Stimulated activated CD4-positive, alpha-beta T cell treated with anti-CD3 and anti-CD28 coated beads, TNF-alpha, amount 100 ng/mL, for 4 hours (primary cell): ENCODE data around the gene ADSS1.

Source experiments
- DNase-seq, 3 experiments: peaks; one replicate each; pipeline ENCODE4 v3.0.0-alpha.2; 2020; ENCODE audit warnings: low read depth in 3 of 3

ADSS1 gene

DNA sequence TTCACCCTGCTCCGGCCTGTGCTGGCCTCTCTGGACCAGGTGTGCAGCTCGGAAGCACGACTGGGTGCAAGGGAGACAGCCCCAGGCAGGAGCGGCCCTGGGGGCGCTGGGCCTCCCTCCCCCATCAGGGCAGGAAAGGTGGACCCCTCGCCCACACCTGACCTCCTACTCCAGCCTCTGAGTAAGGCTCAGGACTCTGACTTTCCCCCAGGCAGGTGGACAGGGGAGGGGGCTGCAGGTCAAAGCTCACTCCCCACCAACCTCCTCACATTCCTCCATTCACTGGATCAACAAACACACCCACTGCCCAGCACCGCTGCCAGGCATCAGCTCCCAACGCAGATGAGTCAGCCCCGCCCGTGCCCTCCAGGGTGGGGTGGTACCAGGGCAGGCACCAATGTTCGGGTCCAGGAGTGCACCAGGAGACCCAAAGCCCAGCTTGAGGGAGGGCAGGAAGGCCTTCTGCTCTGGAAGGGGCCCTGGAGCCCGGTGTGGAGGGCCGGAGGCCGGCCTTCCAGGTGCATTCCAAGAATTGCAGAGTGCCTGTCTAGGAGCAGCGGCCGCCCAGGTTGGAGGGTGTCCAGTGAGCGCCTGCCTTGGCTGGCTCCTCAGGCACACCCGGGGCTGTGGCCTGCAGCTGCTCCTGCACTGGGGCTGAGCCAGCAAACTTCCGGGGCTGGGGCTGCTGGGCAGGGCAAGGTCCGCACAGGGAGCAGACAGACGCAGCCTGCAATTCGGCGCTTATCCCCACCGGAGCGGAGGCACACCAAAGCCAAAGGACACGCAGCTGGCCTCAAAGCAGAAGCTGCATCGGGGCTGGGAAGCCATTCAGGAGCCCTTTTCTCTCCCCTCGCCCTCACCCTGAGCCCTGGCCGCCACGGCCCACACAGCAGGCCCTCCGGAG is 36.2 kb upstream of the ADSS1 start:
- no peak for DNase-seq

DNA sequence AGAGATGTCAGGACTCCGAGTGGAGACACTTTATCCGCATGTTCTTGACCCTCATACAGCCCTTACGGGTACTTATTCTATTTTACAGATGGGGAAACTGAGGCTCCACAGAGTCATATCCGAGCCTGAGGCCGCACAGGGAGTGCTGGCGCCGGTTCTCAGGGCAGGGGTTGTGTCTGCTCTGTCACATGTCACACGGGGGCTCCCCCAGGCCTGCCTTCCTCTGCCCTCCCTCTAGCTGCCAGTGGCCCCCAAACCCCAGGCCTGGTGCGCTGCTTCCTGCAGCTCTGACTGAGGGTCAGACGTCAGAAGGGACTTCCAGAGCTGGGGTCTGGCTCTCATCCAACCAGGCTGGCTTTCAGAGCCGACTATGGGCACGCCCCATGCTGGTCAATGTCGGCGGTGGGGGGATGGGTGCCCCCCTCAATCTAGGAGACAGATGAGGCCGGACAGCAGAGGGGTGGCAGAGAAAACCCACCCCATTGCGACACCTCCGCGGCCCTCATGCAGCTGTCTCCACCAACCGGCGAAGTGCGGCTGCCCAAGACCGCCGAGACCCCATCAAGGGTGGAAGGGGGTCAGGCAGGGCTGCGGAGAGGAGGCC is 35.4 kb upstream of the ADSS1 start:
- DNase-seq = no peak

DNA sequence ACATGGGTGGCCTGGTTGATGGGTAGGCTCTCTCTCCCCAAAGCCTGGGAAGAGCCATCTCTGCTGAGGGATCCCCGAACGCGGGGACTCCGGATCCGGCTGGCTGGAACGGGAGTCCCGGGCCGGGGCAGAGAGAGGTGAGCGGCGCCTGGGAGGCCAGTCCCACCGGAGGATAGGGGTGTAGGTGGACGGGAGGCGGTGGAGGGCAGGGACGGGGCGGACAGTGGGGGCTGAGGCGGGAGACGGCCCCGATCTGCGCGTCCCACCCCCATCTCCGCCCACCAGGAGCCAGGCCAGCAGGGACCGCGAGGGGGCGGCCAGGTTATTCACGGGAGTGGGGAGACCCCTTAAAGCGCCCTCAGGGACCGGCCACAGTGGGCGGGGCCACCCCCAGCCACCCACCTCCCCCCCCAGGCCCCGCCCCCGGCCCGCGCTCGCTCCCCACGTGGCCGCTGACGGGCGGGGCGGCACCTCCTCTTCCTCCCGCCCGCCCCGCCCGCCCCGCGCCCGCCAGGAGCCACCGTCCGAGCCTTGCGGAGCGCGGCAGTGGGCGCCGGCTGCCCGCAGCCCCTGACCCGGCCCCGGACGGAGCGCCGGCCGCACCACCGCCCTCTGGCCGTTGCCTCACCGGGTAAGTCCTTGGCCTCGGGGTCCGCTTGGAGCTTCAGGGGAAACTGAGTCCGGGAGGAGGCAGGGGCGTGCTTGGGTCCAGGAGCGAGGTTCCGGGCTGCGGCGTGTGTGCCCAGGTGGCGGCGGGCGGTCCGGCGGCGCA is 34.7 kb upstream of the ADSS1 start, which contains the start of gene INF2:
Gene INF2 (plus strand): TSS at position 510 of the 772 bp plus-strand sequence. CDS start 11,748 bp downstream, outside the sequence.
- DNase-seq = peak; percentile 31 to 35 (median 32)

DNA sequence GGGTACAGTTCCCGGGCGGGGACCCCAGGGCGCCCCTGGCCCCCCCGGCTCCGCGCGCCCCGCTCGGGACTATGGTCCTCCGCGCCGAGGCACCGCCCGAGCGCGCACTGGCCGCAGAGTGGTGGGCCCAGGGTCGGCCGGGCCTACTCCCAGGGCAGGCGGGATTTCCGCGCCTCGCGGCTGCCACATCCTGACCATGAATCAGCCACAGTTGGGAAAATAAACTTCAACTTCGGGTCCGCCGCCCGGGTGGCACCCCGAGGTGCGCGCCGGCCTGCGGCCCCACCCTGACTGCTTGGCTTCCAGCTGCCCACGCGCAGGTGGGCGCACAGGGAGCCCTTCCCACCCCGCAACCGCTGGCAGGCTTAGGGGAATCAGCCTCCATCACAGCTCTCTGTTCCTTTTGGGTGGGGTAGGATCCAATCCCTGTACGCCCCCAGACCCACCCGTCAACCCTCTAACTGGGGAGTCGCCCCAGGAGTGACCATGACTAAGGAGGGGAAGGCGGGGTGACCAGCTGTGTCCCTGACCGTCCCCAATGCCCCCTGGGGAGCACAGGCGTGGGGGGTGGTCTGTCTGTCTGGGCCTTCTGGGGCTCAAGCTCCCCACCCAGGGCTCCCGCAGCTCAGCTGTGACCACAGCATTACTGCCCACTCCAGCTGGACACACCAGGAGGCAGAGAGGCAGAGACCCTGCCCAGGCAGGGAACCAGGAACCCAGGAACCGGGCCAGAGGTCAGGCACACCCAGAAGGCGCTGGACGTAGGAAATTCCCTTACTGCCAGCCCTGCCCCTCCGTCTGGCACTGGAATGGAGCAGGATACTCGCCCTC is 33.9 kb upstream of the ADSS1 start:
- DNase-seq = no peak

DNA sequence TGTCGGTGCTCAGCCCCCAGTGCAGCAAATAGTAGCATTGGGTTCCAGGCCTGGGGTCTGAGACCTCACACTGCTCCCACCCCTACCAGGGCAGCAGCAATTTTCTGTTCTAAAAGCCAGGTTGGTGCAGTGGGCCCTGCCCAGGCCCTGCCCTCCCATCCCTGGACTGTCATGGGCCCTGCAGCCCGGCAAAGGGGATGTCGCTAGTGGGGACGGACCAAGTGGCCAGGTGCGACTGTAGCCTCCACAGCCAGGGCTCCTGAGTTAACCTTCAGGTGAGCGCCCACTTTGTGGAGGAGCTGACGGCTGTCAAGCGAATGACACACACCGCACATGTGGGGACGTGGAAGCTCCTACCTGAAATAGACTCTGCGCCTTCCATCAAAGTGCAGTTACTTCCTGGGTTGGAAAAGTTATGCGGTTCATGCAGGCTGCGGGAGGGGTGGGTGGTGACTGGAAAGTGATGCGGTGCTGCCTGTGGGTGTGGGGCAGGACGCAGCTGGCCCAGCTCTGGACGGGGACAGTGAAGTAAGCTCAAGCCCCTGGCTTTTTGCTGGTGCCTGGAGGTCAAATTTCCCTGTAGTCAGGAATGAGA is 33.1 kb upstream of the ADSS1 start:
- no peak for DNase-seq

DNA sequence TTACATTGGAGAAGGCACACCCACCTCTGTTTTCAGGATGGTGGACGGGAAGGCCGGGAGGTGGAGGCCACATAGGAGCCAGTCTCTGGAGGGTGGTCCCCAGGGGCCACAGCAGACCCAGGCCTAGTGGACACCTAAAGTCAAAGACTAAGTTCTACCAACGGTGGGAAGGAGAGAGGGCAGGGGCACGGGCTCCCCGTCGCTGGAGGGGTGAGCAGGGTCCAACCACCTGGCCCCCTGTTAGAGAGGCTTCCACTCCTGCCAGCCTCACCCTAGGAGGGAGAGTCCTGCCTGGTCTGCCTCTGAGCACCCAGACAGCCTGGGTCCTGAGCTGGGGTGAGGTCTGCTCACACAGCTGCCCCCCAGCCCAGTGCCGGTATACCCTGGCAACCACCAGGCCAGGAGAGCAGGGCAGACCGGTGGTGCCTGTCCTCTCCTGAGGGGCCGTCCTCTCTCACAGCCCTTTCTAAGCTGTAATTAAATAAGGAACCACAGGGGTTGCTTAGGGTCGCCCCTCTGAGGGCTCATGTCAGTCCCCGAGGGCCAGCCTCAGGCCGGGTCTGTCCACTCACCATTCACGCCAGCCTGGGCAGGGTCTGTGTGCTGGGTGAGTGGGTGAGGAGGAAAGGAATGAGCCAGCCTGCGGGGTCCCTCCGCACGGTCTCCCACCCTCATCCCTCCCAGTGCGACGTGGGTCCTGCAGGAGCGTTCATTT is 32.3 kb upstream of the ADSS1 start:
- no peak for DNase-seq

DNA sequence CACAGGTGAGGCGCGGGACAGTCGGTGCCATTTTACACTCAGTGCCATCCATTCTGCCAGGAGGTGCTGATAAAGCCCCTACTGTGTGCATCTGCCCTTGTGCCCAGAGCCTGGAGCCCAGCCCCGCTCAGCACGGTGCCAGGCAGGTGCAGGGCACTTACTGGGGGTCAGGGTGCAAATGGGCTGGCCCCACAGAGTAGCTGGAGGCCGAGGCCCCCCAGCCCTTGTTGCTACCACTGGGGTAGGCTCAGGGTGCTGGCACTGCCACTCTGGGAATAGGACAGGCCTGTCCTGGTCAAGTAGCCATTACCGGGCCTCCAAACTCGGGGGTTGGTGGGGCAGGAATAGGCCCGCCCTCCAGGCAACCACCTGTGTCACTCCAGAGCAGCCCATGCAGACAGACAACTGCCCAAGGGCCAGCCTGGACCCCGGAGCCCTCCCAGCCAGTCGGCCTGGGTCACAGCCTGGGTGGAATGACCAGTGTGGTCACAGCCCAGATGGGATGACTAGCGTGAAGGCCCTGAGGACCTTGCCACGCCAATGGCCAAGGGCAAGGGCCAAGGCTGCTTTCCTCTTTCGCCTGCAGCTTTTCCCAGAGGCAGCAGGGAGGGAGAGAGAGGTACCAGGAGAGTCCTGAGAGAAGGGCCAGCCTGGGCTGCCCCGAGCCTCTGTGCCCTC is 31.6 kb upstream of the ADSS1 start:
- no peak for DNase-seq

DNA sequence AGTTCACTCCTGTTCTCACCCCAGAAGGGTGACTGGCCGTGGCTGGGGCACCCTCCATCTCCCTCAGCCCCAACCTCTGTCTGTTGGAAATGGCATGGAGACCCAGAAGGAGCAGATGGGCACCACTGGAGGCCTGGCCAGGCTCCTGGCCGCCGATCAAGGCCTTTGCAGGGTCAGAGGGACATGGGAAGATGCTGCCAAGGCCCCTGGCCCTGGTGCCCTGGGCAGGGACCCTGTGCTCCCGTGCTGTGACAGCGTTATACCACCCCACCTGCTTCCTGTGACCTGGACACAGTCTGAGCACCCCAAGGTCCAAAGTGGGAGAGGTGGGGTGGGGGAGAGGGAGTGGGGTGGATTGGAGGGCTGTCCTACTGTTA is 31.1 kb upstream of the ADSS1 start:
- no peak for DNase-seq

DNA sequence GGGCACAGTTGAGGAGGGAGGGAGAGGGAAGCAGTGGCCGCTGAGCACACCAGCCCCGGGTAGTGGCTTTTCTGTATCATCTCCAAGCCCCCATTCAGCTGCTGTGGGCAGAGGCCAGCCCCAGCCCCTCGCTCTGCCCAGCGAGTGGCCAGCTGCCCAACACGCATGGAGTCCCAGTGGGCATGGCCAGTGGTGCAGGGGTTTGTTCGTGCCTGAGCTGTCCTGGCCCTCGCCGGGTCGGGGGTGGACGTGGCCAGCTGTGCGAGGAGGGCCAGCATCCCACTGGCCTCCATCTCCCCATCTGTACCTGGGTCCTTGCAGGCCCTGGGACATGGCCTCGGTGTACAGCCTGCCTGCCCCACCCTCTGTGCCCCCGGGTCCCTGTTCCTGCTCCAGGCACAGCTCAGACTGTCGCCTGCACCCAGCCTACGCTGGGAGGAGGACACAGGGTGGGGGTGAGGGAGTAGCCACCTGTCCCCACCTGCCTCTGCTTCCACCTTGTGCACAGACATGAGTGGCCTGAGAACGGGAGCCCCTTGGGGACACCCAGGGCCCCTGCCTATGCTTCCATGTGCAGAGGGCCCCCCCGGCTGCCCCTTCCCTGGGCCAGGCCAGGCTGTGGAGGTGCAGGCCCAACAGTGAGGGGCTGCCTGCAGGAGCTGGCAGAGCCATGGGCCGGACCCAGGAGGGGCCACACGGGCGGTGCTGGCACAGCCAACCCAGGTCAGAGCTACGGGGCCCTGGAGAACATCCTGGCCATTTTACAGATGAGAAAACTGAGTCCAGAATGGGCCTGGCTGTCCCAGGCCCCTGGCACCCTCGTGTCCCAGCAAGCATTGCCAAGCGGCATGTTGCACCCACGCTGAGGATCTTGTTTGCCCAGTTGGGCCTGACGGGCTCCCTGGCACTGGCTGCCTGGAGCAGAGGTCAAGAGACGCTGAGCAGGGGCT is 30.3 kb upstream of the ADSS1 start:
- DNase-seq = no peak

DNA sequence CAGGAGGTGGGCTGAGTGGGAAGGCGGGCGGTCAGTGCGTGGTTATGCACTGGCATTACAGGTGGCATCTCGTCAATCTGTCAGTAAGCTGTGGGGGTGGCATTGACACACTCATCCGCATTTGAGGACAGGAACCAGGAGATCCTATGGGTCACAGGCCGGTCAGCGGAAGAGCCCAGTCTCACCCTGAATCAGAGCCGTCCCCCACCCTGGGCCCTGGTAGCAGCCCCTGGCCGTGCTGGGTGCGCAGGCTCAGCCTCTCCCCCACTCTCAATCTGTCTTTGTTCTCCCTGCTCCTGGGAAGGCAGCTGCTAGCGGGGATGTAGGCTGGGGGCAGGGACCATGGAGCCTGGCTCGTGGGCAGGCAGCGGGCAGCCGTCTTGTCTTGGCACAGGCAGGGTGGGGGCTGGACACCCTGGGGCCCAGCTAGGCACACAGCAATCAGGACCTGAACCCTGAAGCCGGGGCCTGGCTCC is 29.5 kb upstream of the ADSS1 start:
- no peak for DNase-seq

DNA sequence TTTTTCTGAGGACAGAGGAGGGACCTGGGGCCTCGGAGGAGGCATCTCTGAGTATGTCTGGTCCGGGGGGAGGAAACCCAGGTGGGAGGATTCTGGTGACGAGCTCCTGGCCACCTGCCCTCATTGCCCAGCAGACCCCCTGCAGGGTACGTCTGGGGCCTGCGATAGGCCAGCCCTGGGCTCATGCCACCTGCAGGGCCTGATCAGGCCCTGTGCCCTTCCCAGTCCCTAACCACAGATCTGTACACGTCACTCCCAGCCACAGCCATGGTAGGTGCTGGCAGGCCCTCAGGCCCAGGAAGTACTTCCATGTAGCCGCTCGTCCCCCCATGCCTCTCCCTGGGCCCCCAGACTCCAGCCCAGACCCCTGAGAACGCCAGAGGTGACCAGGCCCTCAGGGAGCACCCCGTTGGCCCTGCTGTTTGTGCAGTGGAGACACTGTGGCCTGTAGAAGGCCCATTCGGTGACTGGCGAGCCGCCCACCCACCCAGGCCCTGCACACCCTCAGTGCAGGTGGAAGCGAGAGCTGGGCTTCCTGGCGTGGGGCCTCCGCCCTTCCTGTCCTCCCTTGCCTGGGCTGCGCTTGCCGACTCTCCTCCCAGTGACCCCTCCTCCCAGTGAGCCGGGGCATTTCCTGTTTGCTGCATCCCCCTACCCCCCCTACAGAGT is 28.9 kb upstream of the ADSS1 start:
- no peak for DNase-seq

DNA sequence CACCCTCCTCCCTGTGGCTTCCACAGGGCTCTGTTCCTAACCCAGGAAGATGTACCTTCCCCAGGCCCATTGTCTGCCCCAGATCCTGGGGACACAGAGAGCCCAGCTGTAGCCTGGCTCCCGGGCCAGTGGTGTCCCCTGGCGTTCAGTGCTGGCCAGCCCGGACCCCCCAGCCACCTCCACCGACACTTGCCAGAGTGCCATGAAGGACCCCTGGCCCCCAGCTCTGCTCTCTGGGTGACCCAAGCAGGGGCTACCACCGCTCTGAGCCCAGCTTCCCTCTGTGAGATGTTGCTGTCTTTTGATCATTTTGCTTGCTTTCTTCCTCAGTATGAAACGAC is 28.4 kb upstream of the ADSS1 start:
- DNase-seq = no peak

DNA sequence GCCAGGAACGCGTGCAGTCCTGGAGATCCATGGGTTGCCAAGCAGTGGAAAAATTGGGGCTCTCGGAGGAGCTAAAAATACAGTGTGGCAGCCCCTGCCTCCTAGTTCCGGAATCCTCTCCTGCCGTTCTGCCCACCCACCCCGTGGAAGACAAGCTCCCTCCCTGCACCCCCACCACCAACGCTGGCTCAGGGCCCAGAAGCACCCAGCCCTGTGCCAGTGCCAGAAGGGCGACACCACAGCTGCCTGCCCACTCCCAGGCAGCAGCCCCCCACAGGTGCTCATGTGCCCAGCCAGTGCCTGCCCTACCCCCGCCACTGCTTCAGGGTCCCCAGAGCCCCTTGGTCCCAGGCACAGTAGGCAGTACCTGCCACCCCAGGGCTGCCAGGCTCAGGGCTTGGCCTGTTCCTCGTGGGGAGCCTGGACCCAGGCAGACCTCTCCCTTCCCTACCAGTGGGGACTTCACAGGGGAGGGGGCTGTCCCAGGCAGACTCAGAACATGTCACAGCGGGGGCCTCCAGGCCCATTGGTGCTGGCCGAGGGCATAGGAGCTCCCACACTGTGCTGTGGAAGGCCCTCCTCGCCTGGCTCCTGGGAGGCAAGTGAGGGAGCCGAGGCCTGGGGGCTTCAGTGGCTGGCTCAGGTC is 27.2 kb upstream of the ADSS1 start:
- DNase-seq = no peak

DNA sequence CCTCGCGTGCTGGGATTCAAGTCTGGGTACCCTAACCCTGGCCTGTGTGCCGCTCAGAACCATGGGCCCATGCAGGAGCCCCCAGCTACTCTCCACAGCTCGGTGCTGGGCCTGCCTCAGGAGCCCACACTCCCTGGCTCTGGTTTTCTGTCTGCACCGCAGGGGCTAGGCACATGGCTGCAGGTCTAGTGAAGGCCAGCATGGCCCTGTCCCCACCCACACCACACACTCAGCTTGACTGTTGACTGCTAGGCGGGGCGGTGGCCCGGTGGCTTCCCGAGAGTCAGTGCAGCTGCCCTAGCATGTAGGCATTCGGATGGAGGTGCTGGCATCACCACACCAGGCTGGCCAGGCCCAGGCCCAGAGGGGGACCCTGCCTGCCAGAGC is 26.7 kb upstream of the ADSS1 start:
- no peak for DNase-seq

DNA sequence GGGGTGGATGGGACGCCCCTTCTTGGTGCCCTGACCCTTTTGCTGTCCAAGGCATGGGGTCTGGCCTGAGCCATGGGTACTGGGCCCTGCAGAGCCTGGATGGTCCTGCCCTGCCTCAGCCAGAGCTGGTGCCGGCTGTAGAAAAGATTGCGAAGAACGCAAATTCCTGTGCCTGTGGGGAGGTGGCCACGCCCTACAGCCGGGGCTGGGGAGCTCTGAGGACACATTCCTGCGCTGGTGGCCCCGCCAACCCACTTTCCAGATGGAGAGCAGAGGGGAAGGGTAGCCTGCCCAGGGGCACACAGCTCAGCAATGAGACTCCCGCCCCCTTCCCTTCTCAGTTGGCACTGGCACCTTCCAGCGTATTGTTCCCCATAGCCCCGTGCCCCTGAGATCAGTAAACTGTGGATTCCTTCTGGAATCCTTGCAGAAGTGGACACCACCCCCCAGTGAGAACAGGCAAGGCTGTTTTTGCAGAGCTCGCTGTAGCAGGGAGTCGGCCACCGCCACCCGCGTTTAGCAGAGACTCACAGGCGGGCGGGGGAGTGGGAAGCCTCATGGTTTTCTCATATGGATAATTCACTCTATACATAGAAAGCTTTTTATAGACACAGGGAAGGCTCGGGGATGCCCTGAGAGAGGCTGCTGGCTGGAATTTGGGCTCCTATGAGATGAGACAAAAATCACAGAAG is 26.0 kb upstream of the ADSS1 start:
- no peak for DNase-seq

DNA sequence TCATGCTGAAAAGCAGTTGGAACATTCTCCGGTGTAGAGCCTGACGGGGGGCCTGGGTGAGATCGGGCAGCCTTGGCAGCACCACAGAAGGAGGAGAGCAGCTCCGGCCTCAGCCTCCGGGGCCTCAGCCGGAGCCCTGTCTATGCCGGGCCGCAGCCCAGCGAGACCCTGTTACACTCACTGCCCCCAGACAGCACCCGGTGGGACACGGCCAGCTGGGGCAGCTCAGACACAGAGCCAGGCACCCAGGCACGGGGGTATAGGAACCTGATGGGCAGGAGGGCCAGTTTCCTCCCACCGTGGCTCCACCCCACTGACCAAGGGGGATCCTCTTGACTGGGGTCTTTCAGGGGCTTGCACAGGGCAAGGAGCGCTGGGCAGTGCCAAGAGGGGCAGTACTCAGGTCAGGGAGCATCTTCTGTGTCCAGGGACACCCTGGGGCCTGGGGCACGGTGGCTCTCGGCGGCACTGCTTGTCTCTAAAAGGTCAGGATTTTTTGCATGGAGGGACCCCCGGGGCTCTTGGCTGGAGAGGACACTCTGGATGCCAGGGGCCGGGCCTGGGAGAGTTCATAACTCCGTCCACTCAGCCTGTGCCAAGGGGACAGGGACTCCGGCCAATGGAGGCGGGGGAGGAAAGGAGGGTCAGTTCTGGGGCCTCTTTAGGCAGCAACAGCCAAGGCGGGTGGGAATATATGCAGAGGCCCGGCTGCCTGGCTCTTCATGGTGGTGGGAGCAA is 25.2 kb upstream of the ADSS1 start:
- no peak for DNase-seq

DNA sequence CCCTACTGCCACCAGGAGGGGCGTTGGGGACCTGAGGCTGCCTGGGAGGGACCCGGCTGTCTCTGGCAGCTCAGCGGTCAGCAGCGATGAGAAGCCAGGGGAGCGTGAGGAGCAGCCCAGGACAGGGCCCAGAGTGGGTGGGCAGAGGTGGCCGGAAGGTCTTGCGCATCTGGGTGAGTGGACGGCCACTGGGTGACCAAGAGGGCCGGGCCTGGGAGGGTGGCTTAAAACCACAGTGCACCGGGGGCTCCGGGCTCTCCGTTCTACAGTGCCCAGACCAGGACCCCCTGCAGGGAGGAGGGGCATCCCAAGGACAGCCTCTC is 24.6 kb upstream of the ADSS1 start:
- no peak for DNase-seq
